WTC11 (cell line): ENCODE results near the gene MADD. TPM values are rescaled to one million over a fixed set of nuclear protein-coding genes. Genes with fewer than 3 reads are reported as not detected.

Source experiments
- ATAC-seq: fragments of 200-7000 bp; cut with Tn5 transposase; 2 replicates; pipeline ENCODE4 v1.10.0; 2021; ENCODE audit warnings: mild to moderate bottlenecking, moderate library complexity
- CTCF ChIA-PET: fragments of 300-600 bp; sonication (Branson Sonifier 250); formaldehyde crosslinking; loops from one replicate; lab custom pipeline; 2021; ENCODE audit warnings: antibody characterized with exemption; lab: Charles Lee
- POLR2A ChIA-PET: fragments of 350-600 bp; sonication (Branson Sonifier 250); formaldehyde crosslinking; loops from one replicate; lab custom pipeline; 2021; ENCODE audit warnings: antibody characterized with exemption; lab: Charles Lee
- DNase-seq: peaks from one replicate; pipeline ENCODE4 v3.0.0; 2021; ENCODE audit warnings: low spot score
- H3K27ac Mint-ChIP-seq: 2 replicates; pipeline ENCODE4 v1.8.0; 2021; ENCODE audit warnings: mixed read lengths
- H3K27me3 Mint-ChIP-seq: 2 replicates; pipeline ENCODE4 v1.8.0; 2021; ENCODE audit warnings: low read depth, mild to moderate bottlenecking, moderate library complexity, mixed read lengths
- H3K36me3 Mint-ChIP-seq: 2 replicates; pipeline ENCODE4 v1.8.0; 2021; ENCODE audit warnings: mixed read lengths
- H3K4me1 Mint-ChIP-seq: 2 replicates; pipeline ENCODE4 v1.8.0; 2022; ENCODE audit warnings: mixed read lengths
- H3K4me3 Mint-ChIP-seq: 2 replicates; pipeline ENCODE4 v1.8.0; 2021; ENCODE audit warnings: mild to moderate bottlenecking, moderate library complexity, mixed read lengths
- H3K9me3 Mint-ChIP-seq: 2 replicates; pipeline ENCODE4 v1.8.0; 2021; ENCODE audit warnings: mixed read lengths
- ATF1 ChIP-seq: sonication (generic); formaldehyde crosslinking; IDR thresholded peaks from 2 replicates; pipeline ENCODE4 v1.8.1; 2023; ENCODE audit warnings: mild to moderate bottlenecking, moderate library complexity, missing genetic modification reagents
- ATF3 ChIP-seq: sonication (generic); formaldehyde crosslinking; conservative IDR thresholded peaks from 2 replicates; pipeline ENCODE4 v1.8.1; 2022; ENCODE audit warnings: mild to moderate bottlenecking, missing genetic modification reagents
- ATF6 ChIP-seq: sonication (generic); formaldehyde crosslinking; IDR thresholded peaks from 2 replicates; pipeline ENCODE4 v1.8.1; 2023; ENCODE audit warnings: mild to moderate bottlenecking, missing genetic modification reagents
- ELF4 ChIP-seq: sonication (generic); formaldehyde crosslinking; IDR thresholded peaks from 2 replicates; pipeline ENCODE4 v1.8.1; 2022; ENCODE audit warnings: low read depth, mild to moderate bottlenecking, moderate library complexity, missing genetic modification reagents
- FOXJ3 ChIP-seq: sonication (generic); formaldehyde crosslinking; IDR thresholded peaks from 2 replicates; pipeline ENCODE4 v1.9.0; 2021; ENCODE audit warnings: missing genetic modification reagents, mild to moderate bottlenecking, borderline replicate concordance
- GTF2I ChIP-seq: fragments of 250-450 bp; sonication (Bioruptor Pico); conservative IDR thresholded peaks from 2 replicates; pipeline ENCODE4 v1.4.0; 2021; ENCODE audit warnings: mild to moderate bottlenecking
- IRF1 ChIP-seq: sonication (generic); formaldehyde crosslinking; IDR thresholded peaks from 2 replicates; pipeline ENCODE4 v1.8.0; 2023; ENCODE audit warnings: missing genetic modification reagents
- JAZF1 ChIP-seq: fragments of 250-450 bp; sonication (Bioruptor Pico); IDR thresholded peaks from 2 replicates; pipeline ENCODE4 v1.9.0; 2021; ENCODE audit warnings: moderate library complexity, mild to moderate bottlenecking, inconsistent platforms
- MLX ChIP-seq: sonication (generic); formaldehyde crosslinking; IDR thresholded peaks from 2 replicates; pipeline ENCODE4 v1.8.1; 2023; ENCODE audit warnings: mild to moderate bottlenecking, missing genetic modification reagents, moderate library complexity
- NFE2L1 ChIP-seq: sonication (generic); formaldehyde crosslinking; IDR thresholded peaks from 2 replicates; pipeline ENCODE4 v1.8.1; 2023; ENCODE audit warnings: missing genetic modification reagents
- NR1H2 ChIP-seq: sonication (generic); formaldehyde crosslinking; IDR thresholded peaks from 2 replicates; pipeline ENCODE4 v1.9.0; 2021; ENCODE audit warnings: mild to moderate bottlenecking, moderate library complexity, missing genetic modification reagents
- RELA ChIP-seq: sonication (generic); formaldehyde crosslinking; IDR thresholded peaks from 2 replicates; pipeline ENCODE4 v1.8.1; 2022; ENCODE audit warnings: missing genetic modification reagents, mild to moderate bottlenecking, borderline replicate concordance
- TEAD4 ChIP-seq: sonication (generic); formaldehyde crosslinking; IDR thresholded peaks from 2 replicates; pipeline ENCODE4 v1.8.0; 2022; ENCODE audit warnings: mild to moderate bottlenecking, missing genetic modification reagents
- ZNF232 ChIP-seq: sonication (generic); formaldehyde crosslinking; IDR thresholded peaks from 2 replicates; pipeline ENCODE4 v1.8.0; 2022; ENCODE audit warnings: mild to moderate bottlenecking, missing genetic modification reagents
- total RNA-seq: library from RNA; stranded (reverse); gene quantifications from 3 replicates; pipeline ENCODE4 v1.2.3, GENCODE V29; 2021
- TF ChIP-seq, protein P1 (sequence below): fragments of 200-600 bp; IDR thresholded peaks from 2 replicates; pipeline ENCODE4 v1.8.0; 2022; ENCODE audit warnings: antibody characterized with exemption
- TF ChIP-seq, protein P2 (sequence below): sonication (generic); formaldehyde crosslinking; IDR thresholded peaks from 2 replicates; pipeline ENCODE4 v1.8.0; 2022; ENCODE audit warnings: missing genetic modification reagents
- TF ChIP-seq, protein P3 (sequence below): sonication (generic); formaldehyde crosslinking; IDR thresholded peaks from 2 replicates; pipeline ENCODE4 v1.8.0; 2022; ENCODE audit warnings: mild to moderate bottlenecking, missing genetic modification reagents
- TF ChIP-seq, protein P4 (sequence below): fragments of 250-450 bp; sonication (Bioruptor Pico); conservative IDR thresholded peaks from 2 replicates; pipeline ENCODE4 v1.9.0; 2021; ENCODE audit warnings: mild to moderate bottlenecking
- TF ChIP-seq, protein P5 (sequence below): fragments of 250-450 bp; sonication (Bioruptor Pico); IDR thresholded peaks from 2 replicates; pipeline ENCODE4 v1.9.0; 2021; ENCODE audit warnings: mild to moderate bottlenecking, borderline replicate concordance

MADD gene
- total RNA-seq, 1 experiment from 2014 or later = 47.5 TPM

GRCh38 chr11:47253660-47254059, 16.3 kb upstream of the MADD start (continued):
- TF ChIP-seq, protein P1, sequence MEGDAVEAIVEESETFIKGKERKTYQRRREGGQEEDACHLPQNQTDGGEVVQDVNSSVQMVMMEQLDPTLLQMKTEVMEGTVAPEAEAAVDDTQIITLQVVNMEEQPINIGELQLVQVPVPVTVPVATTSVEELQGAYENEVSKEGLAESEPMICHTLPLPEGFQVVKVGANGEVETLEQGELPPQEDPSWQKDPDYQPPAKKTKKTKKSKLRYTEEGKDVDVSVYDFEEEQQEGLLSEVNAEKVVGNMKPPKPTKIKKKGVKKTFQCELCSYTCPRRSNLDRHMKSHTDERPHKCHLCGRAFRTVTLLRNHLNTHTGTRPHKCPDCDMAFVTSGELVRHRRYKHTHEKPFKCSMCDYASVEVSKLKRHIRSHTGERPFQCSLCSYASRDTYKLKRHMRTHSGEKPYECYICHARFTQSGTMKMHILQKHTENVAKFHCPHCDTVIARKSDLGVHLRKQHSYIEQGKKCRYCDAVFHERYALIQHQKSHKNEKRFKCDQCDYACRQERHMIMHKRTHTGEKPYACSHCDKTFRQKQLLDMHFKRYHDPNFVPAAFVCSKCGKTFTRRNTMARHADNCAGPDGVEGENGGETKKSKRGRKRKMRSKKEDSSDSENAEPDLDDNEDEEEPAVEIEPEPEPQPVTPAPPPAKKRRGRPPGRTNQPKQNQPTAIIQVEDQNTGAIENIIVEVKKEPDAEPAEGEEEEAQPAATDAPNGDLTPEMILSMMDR = no peak
- TF ChIP-seq ATF1 (CRISPR knock-in tag) = no peak
- TF ChIP-seq ZNF232 = no peak
- no peak for TF ChIP-seq ATF3
- no peak for TF ChIP-seq IRF1
- no peak for TF ChIP-seq RELA (CRISPR knock-in tag)
- no peak for TF ChIP-seq NFE2L1 (CRISPR knock-in tag)
- TF ChIP-seq ELF4 = no peak

DNA sequence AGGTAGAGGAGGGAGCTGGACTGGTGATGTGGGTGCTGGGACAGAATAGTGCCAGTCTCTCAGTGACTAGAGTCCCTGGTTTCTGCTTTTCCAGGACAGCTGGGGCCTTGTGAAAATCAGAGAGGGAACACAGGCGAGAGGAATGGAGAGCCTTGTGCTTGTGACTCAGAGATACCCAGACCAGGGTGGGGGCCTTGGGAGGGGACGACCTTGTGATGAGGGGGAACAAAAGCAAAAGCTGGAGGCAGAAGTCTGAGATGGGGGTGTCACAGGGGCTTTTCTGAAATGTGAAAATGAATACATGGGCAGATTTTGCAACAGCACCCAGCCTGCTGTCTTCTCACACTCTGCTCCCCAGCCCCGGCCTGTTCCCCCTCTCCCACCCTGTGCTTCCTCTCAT, 15.5 kb upstream of the MADD start:
- DNase-seq = no peak
- H3K27me3 Mint-ChIP-seq = no peaks in the 10 kb centered on the region
- no peak overlapping the region for H3K4me3 Mint-ChIP-seq
- H3K9me3 Mint-ChIP-seq = no peaks in the 10 kb centered on the region
- peaks cover 25% of the 10 kb centered on the region for H3K4me1 Mint-ChIP-seq
- POLR2A ChIA-PET = no interaction called here
- no peak for ATAC-seq
- CTCF ChIA-PET = interaction anchor here (1.2 to 1.5 kb wide), 3 partner anchors 39 to 119 kb away, joined by 3 to 6 read pairs (median 3); no protein-coding TSS in a partner anchor
- H3K27ac Mint-ChIP-seq = peak overlapping the region; percentile 57; the same call in 1 of the 2 replicates
- no peaks in the 10 kb centered on the region for H3K36me3 Mint-ChIP-seq
- TF ChIP-seq MLX (CRISPR knock-in tag) (no peak), NR1H2 (CRISPR knock-in tag) (no peak), ATF1 (CRISPR knock-in tag) (no peak), TEAD4 (no peak), GTF2I (CRISPR knock-in tag) (no peak), JAZF1 (CRISPR knock-in tag) (no peak), FOXJ3 (no peak), ATF6 (no peak)
- TF ChIP-seq, protein P2, sequence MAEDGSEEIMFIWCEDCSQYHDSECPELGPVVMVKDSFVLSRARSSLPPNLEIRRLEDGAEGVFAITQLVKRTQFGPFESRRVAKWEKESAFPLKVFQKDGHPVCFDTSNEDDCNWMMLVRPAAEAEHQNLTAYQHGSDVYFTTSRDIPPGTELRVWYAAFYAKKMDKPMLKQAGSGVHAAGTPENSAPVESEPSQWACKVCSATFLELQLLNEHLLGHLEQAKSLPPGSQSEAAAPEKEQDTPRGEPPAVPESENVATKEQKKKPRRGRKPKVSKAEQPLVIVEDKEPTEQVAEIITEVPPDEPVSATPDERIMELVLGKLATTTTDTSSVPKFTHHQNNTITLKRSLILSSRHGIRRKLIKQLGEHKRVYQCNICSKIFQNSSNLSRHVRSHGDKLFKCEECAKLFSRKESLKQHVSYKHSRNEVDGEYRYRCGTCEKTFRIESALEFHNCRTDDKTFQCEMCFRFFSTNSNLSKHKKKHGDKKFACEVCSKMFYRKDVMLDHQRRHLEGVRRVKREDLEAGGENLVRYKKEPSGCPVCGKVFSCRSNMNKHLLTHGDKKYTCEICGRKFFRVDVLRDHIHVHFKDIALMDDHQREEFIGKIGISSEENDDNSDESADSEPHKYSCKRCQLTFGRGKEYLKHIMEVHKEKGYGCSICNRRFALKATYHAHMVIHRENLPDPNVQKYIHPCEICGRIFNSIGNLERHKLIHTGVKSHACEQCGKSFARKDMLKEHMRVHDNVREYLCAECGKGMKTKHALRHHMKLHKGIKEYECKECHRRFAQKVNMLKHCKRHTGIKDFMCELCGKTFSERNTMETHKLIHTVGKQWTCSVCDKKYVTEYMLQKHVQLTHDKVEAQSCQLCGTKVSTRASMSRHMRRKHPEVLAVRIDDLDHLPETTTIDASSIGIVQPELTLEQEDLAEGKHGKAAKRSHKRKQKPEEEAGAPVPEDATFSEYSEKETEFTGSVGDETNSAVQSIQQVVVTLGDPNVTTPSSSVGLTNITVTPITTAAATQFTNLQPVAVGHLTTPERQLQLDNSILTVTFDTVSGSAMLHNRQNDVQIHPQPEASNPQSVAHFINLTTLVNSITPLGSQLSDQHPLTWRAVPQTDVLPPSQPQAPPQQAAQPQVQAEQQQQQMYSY = no peak
- TF ChIP-seq, protein P3, sequence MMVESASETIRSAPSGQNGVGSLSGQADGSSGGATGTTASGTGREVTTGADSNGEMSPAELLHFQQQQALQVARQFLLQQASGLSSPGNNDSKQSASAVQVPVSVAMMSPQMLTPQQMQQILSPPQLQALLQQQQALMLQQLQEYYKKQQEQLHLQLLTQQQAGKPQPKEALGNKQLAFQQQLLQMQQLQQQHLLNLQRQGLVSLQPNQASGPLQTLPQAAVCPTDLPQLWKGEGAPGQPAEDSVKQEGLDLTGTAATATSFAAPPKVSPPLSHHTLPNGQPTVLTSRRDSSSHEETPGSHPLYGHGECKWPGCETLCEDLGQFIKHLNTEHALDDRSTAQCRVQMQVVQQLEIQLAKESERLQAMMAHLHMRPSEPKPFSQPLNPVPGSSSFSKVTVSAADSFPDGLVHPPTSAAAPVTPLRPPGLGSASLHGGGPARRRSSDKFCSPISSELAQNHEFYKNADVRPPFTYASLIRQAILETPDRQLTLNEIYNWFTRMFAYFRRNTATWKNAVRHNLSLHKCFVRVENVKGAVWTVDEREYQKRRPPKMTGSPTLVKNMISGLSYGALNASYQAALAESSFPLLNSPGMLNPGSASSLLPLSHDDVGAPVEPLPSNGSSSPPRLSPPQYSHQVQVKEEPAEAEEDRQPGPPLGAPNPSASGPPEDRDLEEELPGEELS (CRISPR knock-in tag) = no peak
- TF ChIP-seq, protein P4, sequence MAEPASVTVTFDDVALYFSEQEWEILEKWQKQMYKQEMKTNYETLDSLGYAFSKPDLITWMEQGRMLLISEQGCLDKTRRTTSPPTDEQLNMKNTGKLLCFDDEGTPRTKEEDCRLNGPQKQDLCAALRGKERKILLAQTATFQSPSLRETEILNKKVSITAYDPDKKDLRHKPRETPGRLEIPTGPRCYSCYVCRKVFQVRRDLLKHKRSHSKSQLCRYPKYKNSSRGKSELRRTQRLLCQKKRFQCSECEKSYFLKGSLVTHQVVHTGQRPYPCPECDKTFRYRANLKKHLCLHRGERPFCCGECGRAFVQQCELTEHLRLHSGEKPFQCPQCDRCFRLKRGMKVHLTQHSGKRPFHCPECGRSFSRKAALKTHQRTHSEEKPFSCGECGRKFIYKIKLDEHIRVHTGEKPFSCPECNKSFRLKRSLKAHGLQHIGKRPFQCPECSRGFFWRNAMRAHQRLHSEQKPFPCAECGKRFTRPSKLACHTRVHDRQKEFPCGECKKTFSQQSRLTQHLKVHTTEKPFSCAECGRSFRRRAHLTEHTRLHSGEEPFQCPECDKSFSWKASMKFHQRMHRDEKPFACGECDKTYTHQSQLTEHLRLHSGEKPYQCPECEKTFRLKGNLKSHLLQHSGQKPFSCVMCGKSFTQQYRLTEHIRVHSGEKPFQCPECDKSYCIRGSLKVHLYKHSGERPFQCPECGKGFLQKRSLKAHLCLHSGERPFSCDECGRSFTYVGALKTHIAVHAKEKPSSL (CRISPR knock-in tag) = no peak
- TF ChIP-seq, protein P5, sequence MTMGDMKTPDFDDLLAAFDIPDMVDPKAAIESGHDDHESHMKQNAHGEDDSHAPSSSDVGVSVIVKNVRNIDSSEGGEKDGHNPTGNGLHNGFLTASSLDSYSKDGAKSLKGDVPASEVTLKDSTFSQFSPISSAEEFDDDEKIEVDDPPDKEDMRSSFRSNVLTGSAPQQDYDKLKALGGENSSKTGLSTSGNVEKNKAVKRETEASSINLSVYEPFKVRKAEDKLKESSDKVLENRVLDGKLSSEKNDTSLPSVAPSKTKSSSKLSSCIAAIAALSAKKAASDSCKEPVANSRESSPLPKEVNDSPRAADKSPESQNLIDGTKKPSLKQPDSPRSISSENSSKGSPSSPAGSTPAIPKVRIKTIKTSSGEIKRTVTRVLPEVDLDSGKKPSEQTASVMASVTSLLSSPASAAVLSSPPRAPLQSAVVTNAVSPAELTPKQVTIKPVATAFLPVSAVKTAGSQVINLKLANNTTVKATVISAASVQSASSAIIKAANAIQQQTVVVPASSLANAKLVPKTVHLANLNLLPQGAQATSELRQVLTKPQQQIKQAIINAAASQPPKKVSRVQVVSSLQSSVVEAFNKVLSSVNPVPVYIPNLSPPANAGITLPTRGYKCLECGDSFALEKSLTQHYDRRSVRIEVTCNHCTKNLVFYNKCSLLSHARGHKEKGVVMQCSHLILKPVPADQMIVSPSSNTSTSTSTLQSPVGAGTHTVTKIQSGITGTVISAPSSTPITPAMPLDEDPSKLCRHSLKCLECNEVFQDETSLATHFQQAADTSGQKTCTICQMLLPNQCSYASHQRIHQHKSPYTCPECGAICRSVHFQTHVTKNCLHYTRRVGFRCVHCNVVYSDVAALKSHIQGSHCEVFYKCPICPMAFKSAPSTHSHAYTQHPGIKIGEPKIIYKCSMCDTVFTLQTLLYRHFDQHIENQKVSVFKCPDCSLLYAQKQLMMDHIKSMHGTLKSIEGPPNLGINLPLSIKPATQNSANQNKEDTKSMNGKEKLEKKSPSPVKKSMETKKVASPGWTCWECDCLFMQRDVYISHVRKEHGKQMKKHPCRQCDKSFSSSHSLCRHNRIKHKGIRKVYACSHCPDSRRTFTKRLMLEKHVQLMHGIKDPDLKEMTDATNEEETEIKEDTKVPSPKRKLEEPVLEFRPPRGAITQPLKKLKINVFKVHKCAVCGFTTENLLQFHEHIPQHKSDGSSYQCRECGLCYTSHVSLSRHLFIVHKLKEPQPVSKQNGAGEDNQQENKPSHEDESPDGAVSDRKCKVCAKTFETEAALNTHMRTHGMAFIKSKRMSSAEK (CRISPR knock-in tag) = no peak
